ENCODE data around the gene GATC.
A peak's percentile ranks its signal among the peaks of the same experiment; 100 is the strongest.
"Not testable (repeated sequence)": the region's sequence is repeated elsewhere in the genome, so short reads cannot be mapped to it uniquely, and the experiment has no call there.

Gene GATC

DNA sequence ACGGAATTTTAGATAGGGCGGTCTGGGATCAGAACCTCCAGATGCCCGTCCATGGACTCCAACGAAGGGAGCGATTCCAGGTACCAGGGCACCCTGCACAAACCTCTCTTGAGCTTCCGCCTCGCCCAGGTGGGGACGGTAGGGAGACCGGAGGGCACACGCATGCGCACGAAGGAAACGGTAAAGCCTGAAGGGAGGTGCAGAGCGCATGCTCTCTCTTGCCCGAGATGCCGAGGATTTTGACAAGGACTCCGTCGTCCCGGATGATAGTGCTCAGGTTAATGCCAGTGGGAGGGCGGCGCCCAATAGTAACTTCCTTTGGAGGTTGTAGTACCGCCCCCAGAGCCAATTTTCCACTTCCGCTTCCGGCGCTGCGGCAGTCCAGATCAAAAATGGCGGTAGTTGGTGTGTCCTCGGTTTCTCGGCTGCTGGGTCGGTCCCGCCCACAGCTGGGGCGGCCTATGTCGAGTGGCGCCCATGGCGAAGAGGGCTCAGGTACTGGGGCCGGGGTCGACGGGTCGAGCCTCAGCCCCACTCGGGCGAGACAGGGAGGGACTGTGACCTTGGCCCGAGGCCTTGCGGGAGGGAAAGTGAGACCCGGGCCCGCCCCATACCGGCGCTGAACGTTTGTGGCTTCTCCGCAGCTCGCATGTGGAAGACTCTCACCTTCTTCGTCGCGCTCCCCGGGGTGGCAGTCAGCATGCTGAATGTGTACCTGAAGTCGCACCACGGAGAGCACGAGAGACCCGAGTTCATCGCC is 8.3 kb upstream of the GATC start, which contains the start of gene COX6A1:
COX6A1 (plus strand) TSS at position 379 of the 760 bp plus-strand sequence; CDS start at position 393, 14 bp downstream.
- DNase-seq, result peak; percentile 99

DNA sequence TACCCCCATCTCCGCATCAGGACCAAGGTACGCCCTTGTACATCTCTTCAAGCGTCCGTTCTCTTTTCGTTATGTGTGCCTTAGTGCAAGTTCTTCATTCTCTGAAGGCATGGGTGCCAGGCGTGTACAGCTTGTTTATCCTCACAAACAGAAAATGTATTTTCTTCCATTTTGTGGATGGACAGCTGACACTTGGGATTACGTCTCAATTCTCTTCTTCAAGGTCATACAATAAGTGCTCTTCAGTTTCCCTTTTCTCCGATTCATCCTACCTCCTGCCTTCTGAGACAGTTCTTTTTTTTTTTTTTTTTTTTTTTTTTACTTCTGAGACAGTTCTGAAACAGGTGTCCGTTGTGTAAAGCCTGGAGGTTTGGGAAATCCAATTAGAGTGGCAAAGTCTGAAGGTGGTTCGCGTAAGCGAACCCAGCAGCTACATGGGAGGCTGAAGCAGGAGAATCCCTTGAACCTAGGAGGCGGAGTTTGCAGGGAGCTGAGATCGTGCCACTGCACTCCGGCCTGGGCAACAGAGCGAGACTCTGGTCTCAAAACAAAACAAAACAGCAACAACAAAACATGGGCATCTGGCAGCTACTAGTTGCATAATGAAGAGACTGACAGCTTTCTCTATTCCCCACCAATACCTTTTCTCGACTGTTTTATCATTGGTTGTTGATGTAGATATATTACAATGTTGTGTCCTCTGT is 7.6 kb upstream of the GATC start:
- peak; percentile 20 for DNase-seq

DNA sequence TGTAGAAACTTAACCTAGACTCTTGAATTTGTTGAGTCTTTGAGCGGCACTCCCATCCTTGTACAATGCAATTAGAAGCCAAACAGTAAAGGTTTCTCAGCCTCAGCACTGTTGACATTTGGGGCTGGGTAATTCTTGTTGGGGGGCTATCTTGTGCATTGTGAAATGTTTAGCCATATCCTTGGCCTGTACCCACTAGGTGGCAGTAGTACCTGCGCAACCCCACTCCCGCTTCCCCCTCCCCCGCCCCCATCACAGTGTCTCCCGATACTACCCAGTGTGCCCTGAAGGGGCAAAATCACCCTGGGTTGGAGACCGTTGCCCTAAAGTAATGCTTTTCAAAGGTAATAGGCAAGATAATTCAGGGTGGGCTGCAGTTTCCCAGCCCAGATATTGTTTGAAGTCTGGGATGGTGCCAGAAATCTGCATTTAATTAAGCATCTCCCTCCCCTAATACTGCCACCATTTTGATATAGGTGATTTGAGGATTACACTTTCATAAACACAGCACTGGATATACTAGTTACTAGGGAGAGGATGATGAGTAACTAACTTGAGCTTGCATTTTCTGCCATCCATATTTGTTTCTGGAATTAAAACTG is 6.5 kb upstream of the GATC start:
- DNase-seq, result peak; percentile 81

DNA sequence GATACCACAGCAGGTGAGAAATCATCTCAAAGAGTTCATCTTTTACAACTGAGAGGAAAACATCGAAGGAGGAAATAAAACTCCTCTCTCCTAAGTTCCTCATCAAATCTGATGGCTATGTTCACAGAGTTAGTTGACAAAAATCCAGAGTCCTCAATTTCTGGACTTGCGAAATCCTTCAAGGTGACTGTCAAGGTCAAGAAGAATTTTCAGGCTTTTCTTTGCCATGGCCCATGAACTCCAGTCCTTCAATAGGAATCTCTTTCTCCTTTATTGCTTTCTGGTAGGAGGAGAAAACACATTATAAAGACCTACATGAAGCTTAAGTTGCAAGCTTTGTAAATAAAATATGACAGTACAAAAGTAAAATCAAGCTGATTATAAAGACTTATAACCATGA is 1.6 kb upstream of the GATC start:
- no peak for DNase-seq

DNA sequence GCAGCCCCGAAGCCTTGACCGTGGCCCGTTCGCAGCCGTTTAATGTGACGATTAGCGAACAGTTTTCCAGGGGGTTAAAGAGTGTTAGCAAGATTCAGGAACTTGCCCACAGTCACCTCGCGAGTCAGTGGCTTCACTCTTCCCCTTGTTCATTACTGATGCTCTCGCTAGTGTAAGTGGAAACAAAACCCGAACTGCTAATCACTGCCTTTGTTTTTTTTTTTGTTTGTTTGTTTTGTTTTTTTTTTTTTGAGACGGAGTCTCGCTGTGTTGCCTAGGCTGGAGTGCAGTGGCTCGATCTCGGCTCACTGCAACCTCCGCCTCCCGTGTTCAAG is 567 bp downstream of the GATC start:
- not testable (repeated sequence) for DNase-seq

DNA sequence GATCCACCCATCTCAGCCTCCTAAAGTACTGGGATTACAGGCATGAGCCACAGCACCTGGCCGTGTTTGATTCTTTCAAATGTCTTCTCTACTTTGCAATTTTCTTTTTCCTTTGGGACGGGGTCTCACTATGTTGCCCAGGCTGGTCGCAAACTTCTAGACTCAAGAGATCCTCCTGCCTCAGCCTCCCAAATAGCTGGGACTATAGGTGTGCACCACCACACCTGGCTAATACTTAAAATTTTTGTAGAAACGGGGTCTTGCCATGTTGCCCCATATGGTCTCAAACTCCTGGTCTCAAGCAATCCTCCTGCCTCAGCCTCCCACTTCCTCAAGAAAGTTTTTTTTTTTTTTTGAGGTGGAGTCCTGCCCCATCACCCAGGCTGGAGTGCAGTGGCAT is 1.7 kb downstream of the GATC start:
- no peak for DNase-seq

DNA sequence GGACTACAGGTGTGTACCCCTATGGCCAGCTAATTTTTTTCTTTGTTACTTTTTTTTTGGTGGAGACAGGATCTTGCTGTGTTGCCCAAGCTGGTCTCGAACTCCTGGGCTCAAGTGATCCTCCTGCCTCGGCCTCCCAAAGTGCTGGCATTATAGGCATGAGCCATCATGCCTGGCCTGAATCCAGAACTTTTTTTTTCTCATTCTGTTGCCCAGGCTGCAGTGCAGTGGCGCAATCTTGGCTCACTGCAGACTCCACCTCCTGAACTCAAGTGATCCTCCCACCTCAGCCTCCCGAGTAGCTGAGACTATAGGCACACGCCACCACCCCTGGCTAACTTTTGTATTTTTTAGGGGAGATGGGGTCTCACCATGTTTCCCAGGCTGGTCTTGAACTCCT is 6.3 kb downstream of the GATC start:
- not testable (repeated sequence) for DNase-seq

DNA sequence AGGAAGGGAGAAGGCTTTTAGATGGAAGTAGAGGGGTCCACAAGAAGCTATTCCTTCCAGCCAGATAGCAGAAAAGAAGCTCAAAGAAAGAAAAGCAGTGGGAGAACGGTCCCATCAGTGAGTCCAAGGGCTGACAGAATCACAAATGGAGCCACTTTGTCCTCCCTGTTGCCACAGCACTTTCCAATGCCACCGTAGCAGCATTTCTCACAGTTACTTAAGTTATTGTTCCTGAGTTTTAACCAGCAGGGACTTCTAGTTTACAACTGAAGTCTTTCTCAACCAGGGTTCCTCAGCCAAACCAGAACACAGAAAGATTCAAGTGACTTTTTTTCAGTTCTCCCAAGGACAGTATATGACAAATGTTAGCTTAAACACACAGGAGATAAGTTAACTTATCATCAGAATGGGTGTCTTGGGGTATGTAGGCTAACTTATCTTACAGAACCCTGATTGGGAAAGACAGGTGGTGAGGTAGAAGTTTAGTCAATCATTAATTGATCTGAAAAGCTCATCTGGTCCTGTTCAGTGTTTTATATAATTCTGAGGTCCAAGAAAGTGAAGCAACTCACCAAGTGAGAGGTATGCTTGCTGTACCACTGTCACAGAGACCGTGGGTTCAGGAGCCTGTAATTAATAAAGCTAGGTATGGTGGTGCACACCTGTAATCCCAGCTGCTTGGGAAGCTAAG is 7.0 kb downstream of the GATC start:
- no peak for DNase-seq

DNA sequence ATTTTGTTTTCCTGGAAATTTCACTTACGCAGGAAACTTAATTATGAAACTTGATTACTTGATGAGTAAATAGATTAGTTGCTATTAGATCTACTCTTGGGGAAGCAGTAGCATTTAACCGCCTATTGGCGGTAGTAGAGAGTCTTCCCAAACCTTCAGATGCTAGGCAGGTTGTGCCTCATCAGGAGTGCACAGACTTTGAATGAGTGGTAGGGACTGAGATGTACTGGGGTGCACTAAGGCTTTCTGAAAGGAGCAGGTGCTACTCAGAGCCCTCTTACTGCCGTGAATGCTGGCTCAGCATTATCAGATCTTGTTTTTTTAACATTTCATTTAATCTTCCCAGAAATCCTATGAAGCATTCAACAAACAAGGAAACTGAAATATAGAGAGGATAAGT is 7.7 kb downstream of the GATC start:
- peak; percentile 59 for DNase-seq

DNA sequence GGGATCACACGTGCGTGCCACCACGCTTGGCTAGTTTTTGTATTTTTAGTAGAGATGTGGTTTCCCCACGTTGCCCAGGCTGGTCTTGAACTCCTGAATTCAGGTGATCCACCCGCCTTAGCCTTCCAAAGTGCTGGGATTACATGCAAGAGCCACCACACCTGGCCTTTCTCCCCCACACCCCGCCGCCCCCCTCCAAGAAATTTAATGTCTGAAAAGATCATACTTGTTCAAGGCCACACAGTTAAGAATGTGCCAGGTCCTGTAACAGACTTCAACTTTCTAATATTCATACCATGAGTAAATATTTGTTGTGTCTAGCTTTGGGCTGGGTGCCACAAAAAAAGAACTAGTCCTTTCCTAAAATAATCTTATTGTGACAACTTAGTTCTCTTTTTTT is 9.1 kb downstream of the GATC start:
- DNase-seq, result no peak

DNA sequence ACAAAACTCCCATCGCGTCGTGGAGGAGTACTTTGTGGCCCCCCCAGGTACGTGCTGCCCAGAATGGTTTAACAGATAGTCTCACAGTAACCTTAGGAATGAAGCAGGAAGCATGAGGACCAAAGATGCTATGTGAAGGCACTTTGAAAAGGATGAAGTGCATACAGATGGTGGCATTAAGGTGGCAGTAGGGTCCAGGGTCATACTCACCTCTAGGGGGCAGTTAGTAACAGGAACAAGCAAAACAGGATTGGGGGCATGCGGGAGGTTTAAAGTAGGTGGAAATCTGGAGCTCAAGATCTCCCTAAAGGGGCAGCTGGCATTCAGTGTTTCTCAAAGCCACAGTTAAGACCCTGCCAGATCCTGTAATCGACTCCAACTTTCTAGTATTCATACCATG is 10.9 kb downstream of the GATC start:
- DNase-seq, result no peak

DNA sequence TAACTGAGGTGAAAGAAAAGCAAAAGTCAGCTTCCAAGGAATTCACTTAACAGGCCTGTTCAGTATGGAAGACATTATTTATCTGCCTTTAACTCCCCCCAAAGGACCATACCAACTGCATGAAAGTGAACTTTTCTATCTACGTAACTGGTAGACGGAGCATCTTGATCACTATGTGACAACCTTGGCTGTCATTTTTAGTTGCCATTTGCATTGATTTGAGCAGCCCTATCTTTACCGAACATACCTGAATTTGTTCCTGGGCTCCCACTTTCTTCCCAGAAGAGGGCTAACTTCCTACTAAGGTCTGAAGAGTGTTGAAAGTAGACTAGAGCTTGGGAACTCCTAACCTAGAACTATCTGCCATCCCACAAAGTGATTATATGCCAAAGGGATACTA is 13.9 kb downstream of the GATC start:
- DNase-seq, result no peak

DNA sequence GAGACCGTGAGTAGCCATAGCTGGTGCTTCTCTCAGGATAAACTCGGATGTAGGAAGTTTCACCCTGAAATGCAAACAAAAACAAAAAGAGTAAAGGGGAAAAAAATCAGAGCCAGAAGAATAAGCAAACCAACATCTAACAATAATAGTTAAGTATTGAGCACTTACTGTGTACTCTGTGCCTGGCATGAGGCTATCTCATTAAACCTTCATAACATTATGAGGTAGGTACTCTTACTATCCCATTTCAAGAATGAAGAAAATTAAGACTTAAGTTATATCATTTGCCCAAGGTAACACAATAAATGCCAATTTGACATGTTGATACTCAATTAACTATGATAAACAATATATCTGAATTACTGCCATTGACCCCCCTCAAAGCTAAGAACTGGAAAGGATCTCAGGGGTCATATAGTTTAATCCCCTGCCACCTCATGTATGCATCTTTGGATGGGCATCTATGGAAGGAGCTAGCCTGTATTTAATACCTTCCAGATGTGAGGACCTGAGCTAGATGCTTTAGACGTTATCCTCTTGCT is 15.9 kb downstream of the GATC start:
- DNase-seq, result no peak

DNA sequence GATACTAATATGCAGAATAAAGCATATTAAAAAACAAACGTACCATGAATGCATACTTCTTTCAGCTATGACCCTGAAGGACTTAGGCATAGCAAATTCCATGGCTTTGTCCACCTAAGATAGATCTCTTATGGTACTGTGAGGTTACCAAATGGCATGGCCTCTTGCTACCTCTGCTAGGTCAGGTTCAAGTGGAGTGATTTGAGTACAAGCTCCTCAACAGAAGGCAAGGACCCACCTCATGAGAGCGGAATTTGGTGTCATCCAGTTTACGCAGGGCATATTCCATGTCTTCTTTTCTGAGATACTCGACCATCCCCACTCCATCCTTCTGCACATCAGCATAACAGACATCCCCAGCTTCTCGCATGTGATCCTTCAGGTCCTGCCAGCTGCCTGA is 17.5 kb downstream of the GATC start:
- DNase-seq, result no peak

DNA sequence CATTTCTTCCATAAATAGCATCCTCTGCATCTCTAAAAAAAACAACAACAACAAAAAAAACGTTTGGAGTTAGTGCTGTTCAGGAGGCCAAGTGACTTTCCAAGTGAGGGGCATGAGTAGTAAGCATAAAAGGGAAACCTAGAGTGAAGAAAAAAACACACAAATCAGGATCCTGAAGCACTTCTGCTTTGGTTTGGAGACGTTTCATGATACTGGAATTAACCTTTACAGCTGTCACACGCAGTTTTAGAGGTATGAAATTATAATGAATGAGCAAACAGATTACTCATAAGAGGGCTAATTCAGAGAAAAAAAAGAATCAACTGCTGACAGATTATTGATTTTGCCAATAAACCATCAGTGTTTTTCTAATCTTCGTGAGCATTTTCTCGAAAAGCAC is 19.5 kb downstream of the GATC start:
- no peak for DNase-seq

DNA sequence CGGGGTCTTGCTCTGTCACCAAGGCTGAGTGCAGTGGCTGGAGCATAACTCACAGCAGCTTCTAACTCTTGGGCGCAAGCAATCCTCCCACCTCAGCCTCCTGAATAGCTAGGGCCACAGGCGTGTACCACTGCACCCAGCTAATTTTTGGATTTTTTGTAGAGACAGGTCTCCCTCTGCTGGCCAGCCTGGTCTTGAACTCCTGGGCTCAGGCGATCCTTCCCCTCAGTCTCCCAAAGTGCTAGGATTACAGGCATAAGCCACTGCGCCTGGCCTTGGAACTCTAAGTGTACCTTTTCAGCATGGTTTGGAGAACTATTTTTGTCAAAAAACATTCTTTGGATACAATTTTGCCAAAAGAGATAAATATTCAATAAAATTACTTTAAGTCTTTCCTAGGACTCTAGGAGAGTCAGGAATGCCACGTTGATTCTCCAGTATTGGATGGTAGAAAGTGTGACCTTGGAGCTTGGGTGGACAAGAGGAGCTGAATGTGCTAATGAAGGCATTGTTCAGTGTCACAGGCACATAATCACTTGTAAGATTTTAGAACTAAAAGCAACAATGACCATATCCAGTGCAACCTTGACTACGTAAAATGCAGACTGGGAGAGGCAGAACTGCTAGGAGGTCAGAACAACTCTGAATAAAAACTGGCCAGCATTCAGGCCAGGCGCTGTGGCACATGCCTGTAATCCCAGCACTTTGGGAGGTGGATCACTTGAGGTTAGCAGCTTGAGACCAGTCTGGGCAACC is 20.5 kb downstream of the GATC start:
- peak; percentile 46 for DNase-seq

DNA sequence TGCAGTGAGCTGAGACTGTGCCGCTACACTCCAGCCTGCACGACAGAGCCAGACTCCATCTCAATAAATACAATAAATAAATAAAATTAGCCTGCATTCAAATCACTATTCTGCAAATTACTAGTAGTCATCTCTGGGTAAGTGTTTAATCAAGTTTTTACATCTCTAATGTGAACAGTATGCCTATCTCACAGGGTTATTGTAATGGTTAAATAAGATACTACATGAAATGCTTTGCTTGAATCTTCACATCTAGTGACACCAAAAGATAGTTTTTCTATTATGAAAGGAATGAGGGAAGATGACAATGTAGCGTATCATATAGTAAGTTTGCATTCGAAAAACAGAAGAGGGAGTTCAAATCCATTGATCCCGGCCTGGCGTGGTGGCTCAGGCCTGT is 21.2 kb downstream of the GATC start:
- no peak for DNase-seq

DNA sequence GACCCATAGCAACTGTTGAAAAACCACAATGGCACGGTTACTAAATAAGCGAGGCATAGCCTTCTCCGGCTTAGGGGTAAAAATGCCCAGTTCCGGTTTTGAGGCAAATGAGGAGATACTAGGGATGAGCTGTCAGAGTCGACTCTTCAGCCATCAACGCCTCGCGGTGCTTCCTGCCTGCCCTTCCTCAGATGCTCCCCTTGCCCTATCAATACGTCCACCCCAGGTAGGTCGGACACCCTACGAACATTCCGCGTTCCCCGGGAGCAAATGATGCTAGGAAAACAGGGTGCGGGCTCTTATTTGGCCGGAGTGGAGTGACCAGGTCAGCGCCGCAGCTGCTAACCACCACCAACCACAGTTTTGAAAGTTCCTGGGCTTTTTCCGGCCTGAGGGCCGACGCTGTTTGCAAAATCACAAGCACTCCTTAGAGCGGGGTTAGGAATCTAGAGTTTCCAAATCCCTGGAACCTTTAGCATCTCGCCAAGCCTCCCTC is 22.1 kb downstream of the GATC start:
- peak; percentile 57 for DNase-seq

DNA sequence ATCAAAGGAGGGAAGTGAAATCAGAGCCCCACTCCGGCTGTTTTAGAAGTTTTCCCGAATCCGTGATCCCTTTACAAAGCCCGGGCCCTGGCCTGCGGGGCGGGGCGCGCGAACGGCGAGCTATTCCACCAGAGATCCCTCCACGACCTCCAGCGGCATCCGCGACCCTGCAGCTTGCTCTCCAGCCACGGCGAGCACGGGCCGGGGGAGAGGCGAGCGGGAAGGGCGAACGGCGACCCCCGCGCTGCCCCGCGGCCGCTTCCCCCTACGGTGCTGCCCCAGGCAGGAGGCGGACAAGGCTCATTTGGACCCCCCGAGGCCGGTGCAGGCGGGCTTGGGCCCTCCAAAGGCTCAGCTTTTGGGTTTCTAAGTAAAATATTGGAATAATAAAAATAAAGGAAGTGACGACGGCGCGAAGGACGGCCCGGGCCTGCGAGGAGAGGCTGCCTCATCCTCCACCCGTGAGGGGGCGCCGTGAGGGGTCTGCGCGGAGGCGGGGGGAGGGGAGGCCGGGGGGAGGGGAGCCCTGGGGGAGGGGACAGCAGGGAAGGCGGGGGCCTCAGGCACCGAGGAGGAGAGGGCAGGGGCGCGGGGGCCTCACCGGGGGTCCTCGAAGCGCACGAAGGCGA is 22.7 kb downstream of the GATC start:
- DNase-seq, result peak; percentile 58

DNA sequence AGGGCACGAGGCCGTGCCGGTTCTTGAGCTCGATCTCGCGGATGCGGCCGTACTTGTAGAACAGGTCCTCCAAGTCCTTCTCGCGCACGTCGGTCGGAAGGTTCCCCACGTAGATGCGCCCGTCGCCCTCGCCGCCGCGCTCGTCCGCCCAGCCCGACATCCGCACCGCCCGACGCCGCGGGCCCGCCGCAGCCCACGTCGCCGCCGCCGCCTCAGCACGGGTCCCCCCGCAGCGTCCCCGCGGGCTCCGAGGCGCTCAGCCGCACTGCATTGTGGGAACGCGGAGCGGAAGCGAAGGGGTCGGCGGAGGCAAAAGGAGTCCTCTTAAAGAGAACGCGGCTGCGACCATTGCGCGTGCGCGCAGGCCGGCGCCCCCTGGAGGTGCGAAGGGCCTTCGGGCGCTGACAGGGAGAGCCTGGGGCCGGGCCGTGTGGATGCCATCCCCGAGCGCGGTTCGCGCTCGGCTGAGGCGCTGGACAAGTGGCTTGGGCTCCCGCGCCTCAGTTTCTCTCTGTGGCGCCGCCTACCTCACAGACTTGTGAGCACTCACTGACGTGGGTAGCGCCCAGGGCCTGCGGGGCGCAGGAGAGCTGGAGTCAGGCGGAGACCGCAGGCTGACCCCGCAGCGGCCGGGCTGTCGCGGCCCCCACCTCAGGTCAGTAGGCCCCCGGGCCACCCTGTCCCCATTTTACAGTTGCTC is 23.4 kb downstream of the GATC start, which contains the start of gene SRSF9:
SRSF9 (minus strand) TSS at position 299 of the 700 bp plus-strand sequence; CDS start at position 160, 139 bp downstream.
- peak; percentile 99 for DNase-seq

All from activated CD4-positive, alpha-beta T cell treated with anti-CD3 and anti-CD28 coated beads, Interleukin-10, Interleukin-2, amounts not matched to agents 100 ng/mL and 50 ng/mL, durations not matched to agents 16 hours and 8 hours (primary cell).